H1 (cell line): ENCODE measurements around the gene NDEL1. TPM values are rescaled to one million over a fixed set of nuclear protein-coding genes. Genes with fewer than 3 reads are reported as not detected.

Experiments used
- CTCF ChIA-PET: fragments of 300-600 bp; sonication (Branson Sonifier 250); formaldehyde crosslinking; loops from one replicate; lab custom pipeline; 2021; ENCODE audit not compliant: partially characterized antibody; lab: Charles Lee
- POLR2A ChIA-PET: fragments of 300-600 bp; sonication (Branson Sonifier 250); formaldehyde crosslinking; loops from one replicate; lab custom pipeline; 2021; ENCODE audit warnings: inconsistent platforms; ENCODE audit not compliant: partially characterized antibody; lab: Charles Lee
- DNase-seq, 2 experiments: peaks; one replicate each; pipeline versions ENCODE4 v3.0.0 to v3.0.0-alpha.2; 2010 to 2022; ENCODE audit warnings: low spot score in 2 of 2, low read depth in 1 of 2, mixed read lengths in 1 of 2
- FAIRE-seq: peaks from 2 replicates; lab custom pipeline; 2011; peaks lifted over from hg19 to GRCh38; lab: Jason Lieb, UNC
- H2AFZ ChIP-seq: 2 replicates; pipeline ENCODE4 v1.8.1; 2012; ENCODE audit warnings: low read length, inconsistent platforms
- H2AK5ac ChIP-seq: 2 replicates; pipeline ENCODE4 v1.6.1; 2013; ENCODE audit warnings: low read depth, low read length
- H2BK120ac ChIP-seq: replicated peaks from 2 replicates; pipeline ENCODE3; 2013; ENCODE audit warnings: low read depth, low read length, inconsistent platforms
- H2BK12ac ChIP-seq: 2 replicates; pipeline ENCODE4 v1.6.1; 2013; ENCODE audit warnings: low read depth, low read length
- H2BK15ac ChIP-seq: 2 replicates; pipeline ENCODE4 v1.6.1; 2013; ENCODE audit warnings: low read length
- H2BK20ac ChIP-seq: 2 replicates; pipeline ENCODE4 v1.6.1; 2013; ENCODE audit warnings: low read length
- H2BK5ac ChIP-seq: 2 replicates; pipeline ENCODE4 v1.6.1; 2013; ENCODE audit warnings: low read depth, low read length
- H3K14ac ChIP-seq: 2 replicates; pipeline ENCODE4 v1.6.1; 2013; ENCODE audit warnings: inconsistent platforms; ENCODE audit not compliant: insufficient read length
- H3K18ac ChIP-seq: 2 replicates; pipeline ENCODE4 v1.6.1; 2013; ENCODE audit warnings: low read length; ENCODE audit errors: extremely low read depth
- H3K23ac ChIP-seq: 2 replicates; pipeline ENCODE4 v1.6.1; 2013; ENCODE audit warnings: inconsistent platforms; ENCODE audit not compliant: insufficient read length
- H3K23me2 ChIP-seq: 2 replicates; pipeline ENCODE4 v1.6.1; 2013; ENCODE audit warnings: low read depth, low read length
- H3K27ac ChIP-seq: 2 replicates; pipeline ENCODE4 v1.6.1; 2011; ENCODE audit warnings: low read depth, low read length, inconsistent platforms
- H3K27me3 ChIP-seq, 4 experiments: replicated peaks in 1 of 4; 1 replicate in 1 of 4; 2 replicates in 3 of 4; pipeline versions ENCODE4 v1.6.1 to v1.8.1; 2011 to 2013; ENCODE audit warnings: low read length in 3 of 4, mild to moderate bottlenecking in 3 of 4, inconsistent platforms in 2 of 4, mixed read lengths in 2 of 4, moderate library complexity in 1 of 4; ENCODE audit not compliant: control insufficient read depth in 3 of 4, insufficient read depth in 3 of 4; ENCODE audit errors: extremely low read depth in 1 of 4
- H3K36me3 ChIP-seq, 4 experiments: 2 replicates each; pipeline versions ENCODE4 v1.6.1 to v1.8.1; 2011 to 2013; ENCODE audit warnings: mild to moderate bottlenecking in 4 of 4, low read length in 3 of 4, moderate library complexity in 2 of 4, control low read depth in 1 of 4, inconsistent platforms in 1 of 4; ENCODE audit not compliant: insufficient read depth in 4 of 4, control insufficient read depth in 2 of 4
- H3K4ac ChIP-seq: replicated peaks from 2 replicates; pipeline ENCODE3; 2013; ENCODE audit warnings: low read length, low read depth, mixed read lengths, inconsistent platforms; ENCODE audit not compliant: insufficient read length
- H3K4me1 ChIP-seq, 4 experiments: replicated peaks in 1 of 4; 1 replicate in 1 of 4; 2 replicates in 3 of 4; pipeline versions ENCODE4 v1.6.1 to v1.8.1; 2011 to 2013; ENCODE audit warnings: low read length in 3 of 4, inconsistent platforms in 2 of 4, mixed read lengths in 1 of 4; ENCODE audit not compliant: insufficient read depth in 4 of 4, control insufficient read depth in 3 of 4
- H3K4me2 ChIP-seq, 2 experiments: 2 replicates each; pipeline versions ENCODE4 v1.6.1 to v1.8.1; 2011 to 2013; ENCODE audit warnings: low read depth in 2 of 2, low read length in 2 of 2, control low read depth in 1 of 2, inconsistent platforms in 1 of 2, mild to moderate bottlenecking in 1 of 2; ENCODE audit not compliant: insufficient read depth in 1 of 2
- H3K4me3 ChIP-seq, 4 experiments: fragments of 200-600, 300-600 bp in 1 of 4; sonication (generic), shearing (Covaris generic), sonication (Bioruptor Twin) in 1 of 4; 2 replicates each; pipeline versions ENCODE4 v1.5.1 to v1.8.1; 2011 to 2016; ENCODE audit warnings: low read length in 4 of 4, low read depth in 3 of 4, control low read depth in 2 of 4, inconsistent platforms in 2 of 4, mild to moderate bottlenecking in 2 of 4, mixed read lengths in 1 of 4, moderate library complexity in 1 of 4; ENCODE audit not compliant: insufficient read depth in 2 of 4; ENCODE audit errors: extremely low read depth in 1 of 4
- H3K56ac ChIP-seq: replicated peaks from 2 replicates; pipeline ENCODE3; 2013; ENCODE audit warnings: low read depth, mild to moderate bottlenecking, mixed read lengths, low read length, inconsistent platforms; ENCODE audit not compliant: insufficient read length
- H3K79me1 ChIP-seq: 2 replicates; pipeline ENCODE4 v1.6.1; 2013; ENCODE audit warnings: low read depth, low read length, control low read depth
- H3K79me2 ChIP-seq, 2 experiments: 2 replicates each; pipeline versions ENCODE4 v1.6.1 to v1.8.1; 2012 to 2013; ENCODE audit warnings: low read length in 2 of 2, mild to moderate bottlenecking in 2 of 2, inconsistent platforms in 1 of 2; ENCODE audit not compliant: insufficient read depth in 2 of 2, control insufficient read depth in 1 of 2
- H3K9ac ChIP-seq, 4 experiments: replicated peaks in 1 of 4; 1 replicate in 1 of 4; 2 replicates in 3 of 4; pipeline versions ENCODE4 v1.6.1 to v1.8.1; 2011 to 2013; ENCODE audit warnings: low read depth in 3 of 4, low read length in 3 of 4, control low read depth in 2 of 4, mild to moderate bottlenecking in 2 of 4, moderate library complexity in 2 of 4, inconsistent platforms in 1 of 4; ENCODE audit errors: extremely low read depth in 1 of 4
- H3K9me3 ChIP-seq, 2 experiments: 2 replicates each; pipeline versions ENCODE4 v1.6.1 to v1.8.1; 2012 to 2013; ENCODE audit warnings: mild to moderate bottlenecking in 2 of 2, moderate library complexity in 2 of 2, control low read depth in 1 of 2, inconsistent platforms in 1 of 2, low read depth in 1 of 2, low read length in 1 of 2, mixed read lengths in 1 of 2; ENCODE audit not compliant: insufficient read depth in 2 of 2
- H4K20me1 ChIP-seq, 2 experiments: replicated peaks in 1 of 2; 2 replicates each; pipeline versions ENCODE3 to v1.8.1; 2011 to 2013; ENCODE audit warnings: inconsistent platforms in 2 of 2, low read length in 2 of 2, mild to moderate bottlenecking in 1 of 2; ENCODE audit not compliant: insufficient read depth in 2 of 2, control insufficient read depth in 1 of 2
- H4K5ac ChIP-seq: 2 replicates; pipeline ENCODE4 v1.6.1; 2013; ENCODE audit warnings: low read length, low read depth, mixed read lengths, inconsistent platforms; ENCODE audit not compliant: insufficient read length
- H4K8ac ChIP-seq: 2 replicates; pipeline ENCODE4 v1.8.0; 2013; ENCODE audit warnings: mild to moderate bottlenecking, moderate library complexity, low read length, inconsistent platforms; ENCODE audit not compliant: insufficient read depth; ENCODE audit errors: extremely low read depth
- H4K91ac ChIP-seq: replicated peaks from 2 replicates; pipeline ENCODE3; 2013; ENCODE audit warnings: low read length, mixed read lengths, inconsistent platforms; ENCODE audit not compliant: insufficient read length
- BACH1 ChIP-seq: IDR thresholded peaks from 2 replicates; pipeline ENCODE4 v1.6.1; 2012; ENCODE audit warnings: low read length, improper control_type of control experiment
- CBX8 ChIP-seq: fragments of 300-800, 300-1000 bp; sonication (generic); IDR thresholded peaks from 2 replicates; pipeline ENCODE4 v1.7.1; 2016; ENCODE audit warnings: low read depth, low read length, borderline replicate concordance
- E2F6 ChIP-seq: IDR thresholded peaks from 2 replicates; pipeline ENCODE4 v1.6.1; 2012; ENCODE audit warnings: inconsistent platforms
- EGR1 ChIP-seq: IDR thresholded peaks from 2 replicates; pipeline ENCODE4 v1.6.1; 2011; ENCODE audit warnings: low read depth, low read length, borderline replicate concordance
- EP300 ChIP-seq, 2 experiments: IDR thresholded peaks; 1 replicate in 1 of 2; 2 replicates in 1 of 2; pipeline ENCODE4 v1.6.1; 2011 to 2012; ENCODE audit warnings: low read depth in 2 of 2, low read length in 2 of 2, mild to moderate bottlenecking in 2 of 2, borderline replicate concordance in 1 of 2, inconsistent platforms in 1 of 2, moderate library complexity in 1 of 2
- FOSL1 ChIP-seq: IDR thresholded peaks from 2 replicates; pipeline ENCODE4 v1.6.1; 2011; ENCODE audit warnings: mild to moderate bottlenecking, low read depth, low read length, moderate library complexity; ENCODE audit not compliant: insufficient read depth
- GTF2F1 ChIP-seq: IDR thresholded peaks from 2 replicates; pipeline ENCODE4 v1.6.1; 2012; ENCODE audit warnings: low read depth, low read length, improper control_type of control experiment, borderline replicate concordance
- KDM1A ChIP-seq: fragments of 200-600, 300-600 bp; sonication (generic); IDR thresholded peaks from 2 replicates; pipeline ENCODE4 v1.7.1; 2016; ENCODE audit warnings: mild to moderate bottlenecking, low read length, borderline replicate concordance
- KDM4A ChIP-seq: IDR thresholded peaks from one replicate; pipeline ENCODE4 v1.7.1; 2012; ENCODE audit warnings: low read depth, mild to moderate bottlenecking, moderate library complexity, low read length, inconsistent platforms; ENCODE audit not compliant: severe bottlenecking
- NRF1 ChIP-seq: IDR thresholded peaks from 2 replicates; pipeline ENCODE4 v1.6.1; 2011; ENCODE audit warnings: mild to moderate bottlenecking, low read depth, low read length, improper control_type of control experiment
- SIX5 ChIP-seq: IDR thresholded peaks from 2 replicates; pipeline ENCODE4 v1.6.1; 2011; ENCODE audit warnings: mild to moderate bottlenecking, low read depth, low read length
- TBP ChIP-seq: IDR thresholded peaks from 2 replicates; pipeline ENCODE4 v1.6.1; 2011; ENCODE audit warnings: low read depth, low read length, improper control_type of control experiment
- TEAD4 ChIP-seq: IDR thresholded peaks from 2 replicates; pipeline ENCODE4 v1.6.1; 2012; ENCODE audit warnings: low read depth, low read length, inconsistent platforms, mixed read lengths
- WGBS, 2 experiments: shearing (Covaris generic) in 1 of 2; methylation state at CpG; one replicate each; pipeline versions ENCODE4 v1.1.6 to v1.1.7; 2013 to 2015; ENCODE audit warnings: low lambda C conversion rate in 2 of 2, mixed read lengths in 2 of 2, inconsistent platforms in 1 of 2, low coverage in 1 of 2, missing lambda C conversion rate in 1 of 2; ENCODE audit not compliant: insufficient replicate concordance in 2 of 2, insufficient coverage in 1 of 2, insufficient read length in 1 of 2; ENCODE audit errors: extremely low coverage in 1 of 2, missing lambda C conversion rate in 1 of 2; 5-methylcytosine and 5-hydroxymethylcytosine counted together
- polyA plus RNA-seq, 7 experiments: library from polyadenylated mRNA; depleted of rRNA in 3 of 7; stranded (reverse) in 5 of 7; unstranded in 2 of 7; fragments of >200 nt in 5 of 7; fragments of 200-250 nt in 2 of 7; gene quantifications; 1 replicate in 5 of 7; 2 replicates in 1 of 7; 4 replicates in 1 of 7; pipeline versions ENCODE4 v1.2.1 to v1.2.3, GENCODE V29; 2011 to 2013; ENCODE audit warnings: missing spikeins in 2 of 7, mixed read lengths in 2 of 7
- total RNA-seq: library from RNA; stranded (reverse); fragmentation: NEBNext Ultra II Directional; extraction: Animal tissue kit (Norgen Biotek cat#: 25700); gene quantifications from 2 replicates; pipeline ENCODE4 v1.2.1, GENCODE V29; 2021

The NDEL1 gene
- total and polyA plus RNA-seq, 2 of the 8 experiments (the other 6 are each of a cell fraction or from before 2014, with no cell fraction given) = 31.1 to 32.9 TPM

DNA sequence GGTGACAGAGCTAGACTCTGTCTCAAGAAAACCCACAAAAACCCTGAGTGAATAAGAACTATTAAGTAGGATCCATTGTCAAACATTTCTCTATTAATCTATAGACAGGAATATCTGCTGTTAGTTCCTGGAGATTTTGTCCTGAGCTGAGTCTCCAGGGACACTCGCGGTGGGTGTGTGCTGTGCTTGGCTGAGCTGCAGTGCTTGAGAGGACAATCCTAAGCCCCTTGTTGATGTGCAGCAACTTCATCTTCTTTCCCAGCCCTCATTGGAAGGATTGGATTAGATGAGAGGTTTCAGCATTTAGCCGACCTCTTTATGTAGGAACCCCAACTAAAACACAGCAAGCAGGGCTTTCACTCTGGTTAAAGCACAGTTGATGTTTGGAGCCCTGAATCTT is 33.3 kb downstream of the NDEL1 start:
- DNase-seq (no peak), FAIRE-seq (no peak)
- H3K9me3 ChIP-seq = no peaks in the 10 kb centered on the region
- H3K18ac ChIP-seq = no peak overlapping the region
- no peak for TF ChIP-seq GTF2F1
- no peak for TF ChIP-seq KDM1A
- no peak for TF ChIP-seq SIX5
- no peak for TF ChIP-seq KDM4A
- no peak for TF ChIP-seq TEAD4
- TF ChIP-seq NRF1 = no peak
- TF ChIP-seq FOSL1 = no peak
- TF ChIP-seq EP300 (IDR thresholded peaks at IDR 0.05; ENCODE audit: borderline replicate concordance in 1 of 2, low read depth in 2 of 2, low read length in 2 of 2) = no peak
- TF ChIP-seq E2F6 = no peak
- TF ChIP-seq TBP = no peak
- no peak for TF ChIP-seq BACH1
- TF ChIP-seq EGR1 = no peak
- TF ChIP-seq CBX8 = no peak
- H3K56ac ChIP-seq = no peak overlapping the region
- H2AFZ ChIP-seq = no peak overlapping the region
- H2AK5ac ChIP-seq = no peak overlapping the region
- no peak overlapping the region for H4K8ac ChIP-seq
- H3K79me2 ChIP-seq = no peaks in the 10 kb centered on the region; a peak in 1 of 4 replicates
- H2BK12ac ChIP-seq = no peak overlapping the region
- no peaks in the 10 kb centered on the region for H3K23me2 ChIP-seq
- H2BK20ac ChIP-seq = no peak overlapping the region
- H4K5ac ChIP-seq = no peak overlapping the region
- H3K27me3 ChIP-seq = no peaks in the 10 kb centered on the region
- H3K9ac ChIP-seq = no peak overlapping the region
- H3K14ac ChIP-seq = no peak overlapping the region
- H4K91ac ChIP-seq = no peak overlapping the region
- no peak overlapping the region for H2BK5ac ChIP-seq
- POLR2A ChIA-PET = no interaction called here
- H2BK15ac ChIP-seq = no peak overlapping the region
- WGBS, 2 experiments = 97% methylated on average over 3 of the region's 3 CpGs; no CpG with 5 or more reads in 1 of the 2 experiments
- H3K4me1 ChIP-seq = peaks cover 0 to 6% (median 0%) of the 10 kb centered on the region in 4 experiments; a peak in 1 of 7 replicates
- no peak overlapping the region for H3K4me3 ChIP-seq
- H3K79me1 ChIP-seq = peaks cover 10% of the 10 kb centered on the region
- H3K23ac ChIP-seq = no peak overlapping the region
- H2BK120ac ChIP-seq = no peak overlapping the region
- peaks cover 0 to 12% (median 6%) of the 10 kb centered on the region in 4 experiments; a peak in 5 of 8 replicates for H3K36me3 ChIP-seq
- no peak overlapping the region for H3K27ac ChIP-seq
- H3K4ac ChIP-seq = no peak overlapping the region
- H3K4me2 ChIP-seq = no peak overlapping the region
- CTCF ChIA-PET = interaction anchor here (0.9 kb wide), 1 partner anchor 316 kb away, joined by 5 read pairs; no protein-coding TSS in a partner anchor
- peaks cover 2 to 8% of the 10 kb centered on the region in 2 experiments for H4K20me1 ChIP-seq
